ENCODE measurements around the gene MED25. TPM values are rescaled to one million over a fixed set of nuclear protein-coding genes. Genes with fewer than 3 reads are reported as not detected.
A peak's percentile ranks its signal among the peaks of the same experiment; 100 is the strongest.

The MED25 gene
- total and polyA plus RNA-seq, 9 of the 15 experiments (the other 6 are each of a cell fraction or from before 2014, with no cell fraction given) = 4.1 to 93.9 (median 19.3) TPM

DNA sequence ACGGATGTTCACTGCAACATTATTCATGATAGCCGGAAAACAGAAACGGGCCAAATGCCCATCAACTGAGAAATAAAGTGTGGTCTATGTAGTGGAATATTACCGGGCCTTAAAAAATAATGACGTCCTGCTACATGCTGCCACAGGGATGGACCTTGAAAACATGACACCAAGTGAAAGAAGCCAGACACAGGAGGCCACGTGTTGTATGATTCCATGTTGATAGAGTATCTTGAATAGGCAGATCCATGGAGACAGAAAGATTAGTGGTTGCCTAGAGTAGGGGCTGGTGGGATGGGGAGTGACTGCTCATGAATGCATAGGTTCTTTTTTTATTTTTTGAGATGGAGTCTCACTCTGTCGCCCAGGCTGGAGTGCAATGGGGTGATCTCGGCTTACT, 47.6 kb upstream of the MED25 start (continued):
- TF ChIP-seq U2AF2 (optimal IDR thresholded peaks at IDR 0.05; ENCODE audit: low read depth, low read length) (no peak), SMARCB1 (IDR thresholded peaks at IDR 0.05; ENCODE audit: insufficient read length, low read depth) (no peak), SETDB1 (IDR thresholded peaks at IDR 0.05; ENCODE audit: low read length) (no peak), ZZZ3 (IDR thresholded peaks at IDR 0.05) (no peak), MTF1 (CRISPR knock-in tag; IDR thresholded peaks at IDR 0.05; ENCODE audit: borderline replicate concordance) (no peak), NFE2 (IDR thresholded peaks at IDR 0.05; ENCODE audit: low read depth) (no peak), ILF3 (IDR thresholded peaks at IDR 0.05; ENCODE audit: borderline replicate concordance) (no peak), ZNF77 (CRISPR knock-in tag; IDR thresholded peaks at IDR 0.05) (no peak), NELFE (IDR thresholded peaks at IDR 0.05; ENCODE audit: insufficient read depth, insufficient read length) (no peak), ZNF57 (CRISPR knock-in tag; IDR thresholded peaks at IDR 0.05) (no peak), SAP30 (IDR thresholded peaks at IDR 0.05; ENCODE audit: borderline replicate concordance, insufficient read depth, low read depth, low read length, poor library complexity, severe bottlenecking) (no peak), ZEB2 (IDR thresholded peaks at IDR 0.05) (no peak), TAL1 (IDR thresholded peaks at IDR 0.05) (peak; percentile 46; the same call in 1 of the 2 replicates), NFRKB (IDR thresholded peaks at IDR 0.05; ENCODE audit: low read depth) (no peak), BDP1 (IDR thresholded peaks at IDR 0.05; ENCODE audit: insufficient read depth, insufficient read length) (no peak), NCOR1 (IDR thresholded peaks at IDR 0.05) (0 out of 2 replicates have a peak, but pooled peaks have one; percentile 6), COPS2 (conservative IDR thresholded peaks at IDR 0.05) (no peak)
- TF ChIP-seq, protein P1, sequence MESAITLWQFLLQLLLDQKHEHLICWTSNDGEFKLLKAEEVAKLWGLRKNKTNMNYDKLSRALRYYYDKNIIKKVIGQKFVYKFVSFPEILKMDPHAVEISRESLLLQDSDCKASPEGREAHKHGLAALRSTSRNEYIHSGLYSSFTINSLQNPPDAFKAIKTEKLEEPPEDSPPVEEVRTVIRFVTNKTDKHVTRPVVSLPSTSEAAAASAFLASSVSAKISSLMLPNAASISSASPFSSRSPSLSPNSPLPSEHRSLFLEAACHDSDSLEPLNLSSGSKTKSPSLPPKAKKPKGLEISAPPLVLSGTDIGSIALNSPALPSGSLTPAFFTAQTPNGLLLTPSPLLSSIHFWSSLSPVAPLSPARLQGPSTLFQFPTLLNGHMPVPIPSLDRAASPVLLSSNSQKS (CRISPR knock-in tag; IDR thresholded peaks at IDR 0.05) = no peak
- TF ChIP-seq, protein P2, sequence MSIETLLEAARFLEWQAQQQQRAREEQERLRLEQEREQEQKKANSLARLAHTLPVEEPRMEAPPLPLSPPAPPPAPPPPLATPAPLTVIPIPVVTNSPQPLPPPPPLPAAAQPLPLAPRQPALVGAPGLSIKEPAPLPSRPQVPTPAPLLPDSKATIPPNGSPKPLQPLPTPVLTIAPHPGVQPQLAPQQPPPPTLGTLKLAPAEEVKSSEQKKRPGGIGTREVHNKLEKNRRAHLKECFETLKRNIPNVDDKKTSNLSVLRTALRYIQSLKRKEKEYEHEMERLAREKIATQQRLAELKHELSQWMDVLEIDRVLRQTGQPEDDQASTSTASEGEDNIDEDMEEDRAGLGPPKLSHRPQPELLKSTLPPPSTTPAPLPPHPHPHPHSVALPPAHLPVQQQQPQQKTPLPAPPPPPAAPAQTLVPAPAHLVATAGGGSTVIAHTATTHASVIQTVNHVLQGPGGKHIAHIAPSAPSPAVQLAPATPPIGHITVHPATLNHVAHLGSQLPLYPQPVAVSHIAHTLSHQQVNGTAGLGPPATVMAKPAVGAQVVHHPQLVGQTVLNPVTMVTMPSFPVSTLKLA (conservative IDR thresholded peaks at IDR 0.05) = peak in 1 of 2 experiments; percentile 68; a peak in 3 of 4 replicates
- TF ChIP-seq, protein P3, sequence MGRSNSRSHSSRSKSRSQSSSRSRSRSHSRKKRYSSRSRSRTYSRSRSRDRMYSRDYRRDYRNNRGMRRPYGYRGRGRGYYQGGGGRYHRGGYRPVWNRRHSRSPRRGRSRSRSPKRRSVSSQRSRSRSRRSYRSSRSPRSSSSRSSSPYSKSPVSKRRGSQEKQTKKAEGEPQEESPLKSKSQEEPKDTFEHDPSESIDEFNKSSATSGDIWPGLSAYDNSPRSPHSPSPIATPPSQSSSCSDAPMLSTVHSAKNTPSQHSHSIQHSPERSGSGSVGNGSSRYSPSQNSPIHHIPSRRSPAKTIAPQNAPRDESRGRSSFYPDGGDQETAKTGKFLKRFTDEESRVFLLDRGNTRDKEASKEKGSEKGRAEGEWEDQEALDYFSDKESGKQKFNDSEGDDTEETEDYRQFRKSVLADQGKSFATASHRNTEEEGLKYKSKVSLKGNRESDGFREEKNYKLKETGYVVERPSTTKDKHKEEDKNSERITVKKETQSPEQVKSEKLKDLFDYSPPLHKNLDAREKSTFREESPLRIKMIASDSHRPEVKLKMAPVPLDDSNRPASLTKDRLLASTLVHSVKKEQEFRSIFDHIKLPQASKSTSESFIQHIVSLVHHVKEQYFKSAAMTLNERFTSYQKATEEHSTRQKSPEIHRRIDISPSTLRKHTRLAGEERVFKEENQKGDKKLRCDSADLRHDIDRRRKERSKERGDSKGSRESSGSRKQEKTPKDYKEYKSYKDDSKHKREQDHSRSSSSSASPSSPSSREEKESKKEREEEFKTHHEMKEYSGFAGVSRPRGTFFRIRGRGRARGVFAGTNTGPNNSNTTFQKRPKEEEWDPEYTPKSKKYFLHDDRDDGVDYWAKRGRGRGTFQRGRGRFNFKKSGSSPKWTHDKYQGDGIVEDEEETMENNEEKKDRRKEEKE (IDR thresholded peaks at IDR 0.05; ENCODE audit: borderline replicate concordance in 1 of 2, control insufficient read depth in 1 of 2, low read depth in 2 of 2, low read length in 1 of 2) = no peak
- TF ChIP-seq, protein P4, sequence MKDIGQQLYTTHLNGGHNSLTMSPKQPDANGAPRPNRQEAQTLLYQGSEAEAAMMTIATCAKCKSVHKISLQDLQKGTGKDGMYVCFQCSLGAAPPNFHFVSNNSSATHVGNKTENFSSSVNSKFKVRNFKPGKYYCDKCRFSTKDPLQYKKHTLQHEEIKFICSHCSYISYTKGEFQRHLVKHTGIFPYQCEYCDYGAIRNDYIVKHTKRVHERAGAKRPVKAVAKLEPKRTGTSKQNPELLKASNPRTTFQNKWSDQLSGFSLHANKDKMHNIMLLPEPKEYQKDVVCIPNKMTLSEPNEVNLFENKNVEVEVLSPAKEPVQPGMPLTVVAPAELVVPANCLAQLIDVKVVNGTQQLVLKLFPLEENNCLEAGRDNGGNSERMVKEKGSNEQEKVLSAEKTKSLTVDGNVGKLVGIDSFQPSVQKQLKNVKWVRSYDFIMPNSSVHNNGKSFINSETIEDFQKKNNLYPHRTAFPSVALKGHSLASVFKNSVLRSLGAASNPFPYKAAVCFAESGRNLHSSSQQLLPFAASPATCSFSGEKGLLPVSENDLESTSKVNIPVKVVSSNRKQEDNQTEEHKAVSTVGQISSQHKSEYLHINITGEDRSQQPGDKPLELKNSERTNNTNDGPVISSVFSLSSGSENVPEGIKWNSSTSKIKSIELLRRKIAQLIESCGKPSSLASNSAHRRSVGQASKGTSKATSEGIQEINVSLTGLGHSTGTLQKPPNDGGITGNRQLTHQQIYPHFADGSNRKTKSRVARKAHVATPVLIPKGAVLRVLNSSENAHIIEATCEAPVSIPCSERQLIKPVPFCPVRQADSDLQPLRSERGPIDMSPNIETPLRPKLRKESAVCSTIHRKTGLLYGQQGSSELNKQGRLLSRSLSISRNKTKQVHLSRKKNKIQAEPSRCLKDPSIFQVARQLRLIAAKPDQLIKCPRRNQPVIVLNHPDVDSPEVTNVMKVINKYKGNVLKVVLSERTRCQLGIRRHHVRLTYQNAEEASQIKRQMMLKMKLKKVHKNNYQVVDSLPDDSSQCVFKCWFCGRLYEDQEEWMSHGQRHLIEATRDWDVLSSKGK (CRISPR knock-in tag; IDR thresholded peaks at IDR 0.05) = no peak

All from K562 (cell line).